ENCODE data around the gene VSTM4.

The VSTM4 gene

DNA sequence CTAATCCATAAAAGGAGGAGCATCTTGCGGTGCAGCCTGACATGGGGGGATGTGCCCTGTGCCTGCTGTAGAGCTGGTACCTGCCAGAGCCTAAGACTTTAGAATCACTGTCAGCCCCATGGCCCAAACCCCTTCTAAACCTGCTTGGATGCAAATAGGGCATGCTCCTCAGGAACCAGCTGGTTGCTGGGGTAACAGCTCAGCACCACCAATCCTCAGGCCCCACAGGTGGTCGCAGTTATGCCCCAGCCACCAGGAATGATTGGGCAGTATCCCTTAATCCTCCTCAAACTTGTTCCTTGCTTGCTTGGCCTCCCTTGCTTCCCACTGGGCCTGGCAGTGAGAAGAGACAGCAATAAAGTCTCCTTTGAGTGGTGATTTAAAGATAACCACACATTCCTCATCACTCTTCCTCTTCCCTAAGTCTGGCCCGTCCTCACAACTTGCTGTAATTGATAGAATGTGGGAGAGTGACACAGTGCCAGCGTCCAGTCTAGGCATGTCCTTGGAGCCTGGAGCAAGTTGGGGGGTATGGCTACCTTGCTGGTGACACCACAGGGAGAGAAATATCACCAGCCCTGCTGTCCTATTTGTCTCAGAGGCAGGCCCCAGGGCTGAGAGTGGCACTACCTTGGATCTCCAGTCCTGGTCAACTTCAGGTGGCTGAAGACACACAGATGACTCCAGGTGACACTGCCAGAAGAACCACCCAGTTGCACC lies 43.0 kb downstream of the VSTM4 start:
- no peak for DNase-seq (ENCODE audit: low read depth in 3 of 3, low spot score in 1 of 3)

DNA sequence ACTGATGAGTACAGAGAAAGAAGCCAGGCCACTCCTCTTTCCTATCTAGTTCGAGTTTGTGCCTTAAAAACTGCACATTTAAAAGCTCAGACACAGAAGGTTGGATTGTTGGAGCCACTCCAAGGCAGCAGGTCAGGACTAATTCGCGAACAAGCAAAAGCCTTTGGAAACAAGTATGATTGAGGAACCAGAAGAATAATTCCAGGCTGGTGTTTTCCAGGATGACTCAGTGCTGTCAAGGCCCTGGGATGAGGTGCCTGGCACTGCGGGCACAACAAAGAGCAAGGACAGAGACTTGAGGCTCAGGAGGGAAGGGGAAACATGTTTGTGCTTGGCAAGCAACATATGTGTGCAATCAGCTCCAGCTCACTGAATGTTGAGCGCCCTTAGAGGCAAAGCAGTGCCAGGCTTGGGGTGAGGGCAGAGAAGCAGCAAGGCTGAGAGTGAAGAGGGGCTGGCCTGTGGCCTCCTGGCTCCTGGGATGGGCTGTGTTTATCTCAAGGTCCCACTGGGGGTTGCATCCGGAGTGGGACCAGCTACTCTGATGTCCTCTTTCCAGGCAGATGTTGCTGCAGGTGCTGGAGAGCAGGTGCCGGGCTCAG lies 44.1 kb downstream of the VSTM4 start:
- no peak for DNase-seq (ENCODE audit: low read depth in 3 of 3, low spot score in 1 of 3)

- DNase-seq (ENCODE audit: low read depth in 3 of 3, low spot score in 1 of 3), result no peak
Observed at GRCh38 chr10:49070701-49071100, 44.6 kb downstream of the VSTM4 start.

GRCh38 chr10:49068672-49069217 lies 46.6 kb downstream of the VSTM4 start:
- DNase-seq (ENCODE audit: low read depth in 3 of 3, low spot score in 1 of 3), result no peak

- DNase-seq (ENCODE audit: low read depth in 3 of 3, low spot score in 1 of 3), result no peak
Observed at GRCh38 chr10:49068209-49068608, 47.1 kb downstream of the VSTM4 start.

DNA sequence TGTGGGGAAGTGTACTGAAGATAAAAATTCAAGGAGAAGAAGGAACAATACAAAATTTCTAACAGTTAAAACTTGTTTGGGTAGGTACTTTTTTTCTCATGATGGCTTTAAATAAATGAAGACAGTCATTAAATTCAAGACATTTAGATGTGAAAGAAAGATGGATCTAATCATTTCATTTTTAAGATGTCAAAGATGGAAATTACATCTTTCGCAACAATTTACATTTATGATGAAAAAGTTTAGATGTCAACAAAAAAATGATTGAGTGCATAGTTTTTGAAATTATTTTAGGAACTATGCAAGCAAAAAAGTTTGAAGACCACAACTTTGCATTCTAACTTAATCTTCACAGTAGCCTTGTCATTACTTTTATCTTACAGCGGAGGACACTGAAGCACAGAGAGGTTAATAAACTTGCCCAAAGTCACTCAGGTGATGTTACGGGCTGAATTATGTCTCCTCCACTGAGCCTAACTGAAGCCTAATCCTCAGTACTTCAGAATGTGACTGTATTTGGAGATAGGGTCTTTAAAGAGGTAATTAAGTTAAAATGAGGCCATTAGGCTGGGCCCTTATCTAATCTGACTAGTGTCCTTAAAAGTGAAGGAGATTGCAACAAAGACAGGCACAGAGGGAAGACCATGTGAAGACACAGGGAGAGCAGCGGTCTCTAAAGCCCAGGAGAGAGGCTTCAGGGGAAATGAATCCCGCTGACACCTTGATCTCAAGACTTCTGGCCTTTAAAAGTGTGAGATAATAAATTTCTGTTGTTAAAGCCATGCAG lies 48.2 kb downstream of the VSTM4 start:
- DNase-seq (ENCODE audit: low read depth in 3 of 3, low spot score in 1 of 3), result no peak

GRCh38 chr10:49062229-49062628 lies 53.1 kb downstream of the VSTM4 start:
- no peak for DNase-seq (ENCODE audit: low read depth in 3 of 3, low spot score in 1 of 3)

- no peak for DNase-seq (ENCODE audit: low read depth in 3 of 3, low spot score in 1 of 3)
Observed at GRCh38 chr10:49061667-49062066, 53.7 kb downstream of the VSTM4 start.

DNA sequence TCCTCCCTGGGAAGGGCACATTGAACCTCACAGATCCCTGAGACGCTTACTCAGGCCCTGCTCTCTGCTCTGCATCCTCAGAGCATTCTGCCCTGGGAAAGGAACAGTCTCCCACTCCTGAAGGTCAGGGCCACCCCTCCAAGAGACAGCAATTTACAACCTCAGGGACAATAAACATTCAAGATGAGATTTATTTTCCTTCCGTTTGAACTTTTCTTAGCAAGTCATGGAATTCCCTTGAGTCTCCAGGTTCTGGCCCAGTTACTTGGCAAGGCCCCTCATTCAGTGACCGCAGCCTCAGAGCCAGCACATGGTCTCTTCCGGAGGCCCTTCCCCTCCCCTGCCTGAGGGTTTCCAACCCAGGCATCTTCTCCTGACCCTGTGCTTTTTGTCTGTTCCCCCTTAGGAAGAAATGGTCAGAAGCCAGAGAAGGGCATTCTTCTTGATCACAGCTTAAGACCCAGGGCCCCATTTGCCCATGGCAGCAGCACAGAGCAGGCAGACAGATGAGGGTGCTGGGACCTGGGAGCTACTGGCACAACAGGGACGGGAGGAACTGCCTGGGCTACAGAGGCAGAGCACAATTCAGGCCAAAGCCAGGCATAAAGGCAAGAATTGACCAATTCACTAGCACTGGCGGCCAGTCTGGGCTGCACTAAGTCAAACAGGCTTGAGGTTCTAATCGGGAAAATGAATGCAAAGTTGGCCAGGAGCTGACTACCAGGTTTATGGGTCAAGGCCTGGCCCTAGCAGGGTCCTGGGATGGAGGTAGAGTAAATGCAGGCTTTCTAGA lies 56.7 kb downstream of the VSTM4 start:
- no peak for DNase-seq (ENCODE audit: low read depth in 3 of 3, low spot score in 1 of 3)

- DNase-seq (ENCODE audit: low read depth in 3 of 3, low spot score in 1 of 3), result no peak
Observed at GRCh38 chr10:49057231-49057880, 58.0 kb downstream of the VSTM4 start.

- no peak for DNase-seq (ENCODE audit: low read depth in 3 of 3, low spot score in 1 of 3)
Observed at GRCh38 chr10:49056356-49056755, 59.0 kb downstream of the VSTM4 start.

GRCh38 chr10:49055221-49055849 lies 60.0 kb downstream of the VSTM4 start:
- DNase-seq (ENCODE audit: low read depth in 3 of 3, low spot score in 1 of 3), result no peak

- no peak for DNase-seq (ENCODE audit: low read depth in 3 of 3, low spot score in 1 of 3)
Observed at GRCh38 chr10:49054753-49055152, 60.6 kb downstream of the VSTM4 start.

GRCh38 chr10:49053998-49054692 lies 61.2 kb downstream of the VSTM4 start:
- DNase-seq (ENCODE audit: low read depth in 3 of 3, low spot score in 1 of 3), result no peak

DNA sequence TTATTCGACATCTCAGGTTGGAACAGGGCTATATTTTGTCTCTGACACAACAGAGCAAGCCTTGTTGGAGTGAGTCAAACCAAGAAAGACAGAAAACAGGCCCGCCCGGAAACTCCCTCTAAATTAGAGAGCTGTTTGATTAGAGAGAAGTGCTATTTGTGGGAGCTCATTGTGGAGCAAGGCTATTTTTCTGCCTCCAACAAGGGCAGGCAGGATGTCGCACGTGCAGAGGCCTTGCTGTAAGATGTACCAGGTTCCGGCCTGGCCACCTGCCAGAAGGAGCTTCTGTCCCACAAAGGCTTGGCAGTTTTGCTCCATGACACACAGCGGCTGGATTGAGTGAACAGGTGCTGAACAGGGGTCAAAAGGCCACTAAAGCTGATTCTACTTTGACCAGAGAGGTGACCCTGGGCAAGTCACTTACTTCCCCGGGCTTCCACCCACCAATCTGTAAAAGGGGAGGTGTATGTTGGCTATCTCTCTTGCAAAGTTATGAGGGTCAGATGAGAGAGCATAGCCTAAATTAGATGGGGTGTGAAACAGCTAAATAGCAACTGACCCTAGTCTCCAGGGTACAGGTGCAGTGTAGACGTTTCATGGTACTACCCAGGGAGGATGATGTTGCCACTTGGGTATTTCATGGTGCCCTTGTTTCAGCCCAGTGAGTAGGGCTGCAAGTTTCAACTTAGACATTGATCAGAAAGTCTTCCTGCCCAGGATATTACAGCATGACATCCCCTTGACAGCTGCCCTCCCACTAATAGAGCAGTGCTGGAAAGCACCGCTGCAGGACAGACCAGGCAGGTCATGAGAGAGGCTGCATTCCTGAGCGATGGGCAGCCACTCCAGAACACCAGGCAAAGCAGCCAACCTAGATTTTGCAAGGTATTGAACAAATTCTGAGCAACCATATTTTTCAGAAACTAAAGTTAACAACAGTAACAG lies 62.0 kb downstream of the VSTM4 start:
- DNase-seq (ENCODE audit: low read depth in 3 of 3, low spot score in 1 of 3), result no peak

GRCh38 chr10:49052069-49052468 lies 63.3 kb downstream of the VSTM4 start:
- DNase-seq (ENCODE audit: low read depth in 3 of 3, low spot score in 1 of 3), result no peak

GRCh38 chr10:49050906-49051305 lies 64.4 kb downstream of the VSTM4 start:
- no peak for DNase-seq (ENCODE audit: low read depth in 3 of 3, low spot score in 1 of 3)

- DNase-seq (ENCODE audit: low read depth in 3 of 3, low spot score in 1 of 3), result no peak
Observed at GRCh38 chr10:49050366-49050765, 65.0 kb downstream of the VSTM4 start.

Data from stimulated activated CD4-positive, alpha-beta T cell treated with anti-CD3 and anti-CD28 coated beads, TNF-alpha, amount 100 ng/mL, for 1 hour (primary cell).